HepG2 (cell line): ENCODE data around the gene MSMB. TPM values are rescaled to one million over a fixed set of nuclear protein-coding genes. Genes with fewer than 3 reads are reported as not detected.

ENCODE experiments used
- BORCS8-MEF2B ChIP-seq: sonication (generic); formaldehyde crosslinking; IDR thresholded peaks from 2 replicates; pipeline ENCODE4 v1.8.0; 2022; ENCODE audit warnings: mild to moderate bottlenecking, missing genetic modification reagents
- HMGA1 ChIP-seq: sonication (generic); formaldehyde crosslinking; conservative IDR thresholded peaks from 2 replicates; pipeline ENCODE4 v1.4.0; 2020; ENCODE audit warnings: missing genetic modification reagents
- TFDP2 ChIP-seq: sonication (generic); formaldehyde crosslinking; IDR thresholded peaks from 2 replicates; pipeline ENCODE4 v1.4.0; 2020; ENCODE audit warnings: missing genetic modification reagents
- YY1 ChIP-seq: IDR thresholded peaks from 2 replicates; pipeline ENCODE4 v1.6.1; 2011; ENCODE audit warnings: low read length, low read depth, moderate library complexity, mild to moderate bottlenecking; ENCODE audit not compliant: insufficient read depth, insufficient replicate concordance
- ZNF230 ChIP-seq: sonication (generic); formaldehyde crosslinking; IDR thresholded peaks from 2 replicates; pipeline ENCODE4 v1.4.0; 2020; ENCODE audit warnings: mild to moderate bottlenecking, missing genetic modification reagents
- ZNF263 ChIP-seq: sonication (generic); formaldehyde crosslinking; IDR thresholded peaks from 2 replicates; pipeline ENCODE4 v1.4.0; 2020; ENCODE audit warnings: missing genetic modification reagents
- ZNF543 ChIP-seq: sonication (generic); formaldehyde crosslinking; IDR thresholded peaks from 2 replicates; pipeline ENCODE4 v1.4.0; 2020; ENCODE audit warnings: mild to moderate bottlenecking, missing genetic modification reagents
- ZNF547 ChIP-seq: sonication (generic); formaldehyde crosslinking; IDR thresholded peaks from 2 replicates; pipeline ENCODE4 v1.5.1; 2020; ENCODE audit warnings: mild to moderate bottlenecking, missing genetic modification reagents
- ZNF775 ChIP-seq: sonication (generic); formaldehyde crosslinking; IDR thresholded peaks from 2 replicates; pipeline ENCODE4 v1.4.0; 2020; ENCODE audit warnings: missing genetic modification reagents, mild to moderate bottlenecking, moderate library complexity, borderline replicate concordance
- polyA plus RNA-seq, 8 experiments: library from polyadenylated mRNA; depleted of rRNA in 3 of 8; stranded (reverse) in 7 of 8; unstranded in 1 of 8; fragments of >200 nt; fragmentation: Illumina TruSeq in 4 of 8; extraction: Trizol in 4 of 8; gene quantifications; 2 replicates each; pipeline versions ENCODE4 v1.2.1 to v1.2.3, GENCODE V29; 2011 to 2016; ENCODE audit warnings: low read depth in 4 of 8, missing spikeins in 1 of 8, mixed read lengths in 1 of 8; ENCODE audit not compliant: insufficient read depth in 1 of 8
- total RNA-seq, 5 experiments: library from RNA; depleted of rRNA; stranded (reverse); fragments of >200 nt; fragmentation: Illumina TruSeq; extraction: Trizol; gene quantifications; 2 replicates each; pipeline ENCODE4 v1.2.3, GENCODE V29; 2016; ENCODE audit warnings: low read depth in 1 of 5
- TF ChIP-seq, protein P1 (sequence below): IDR thresholded peaks from 2 replicates; pipeline ENCODE4 v1.6.1; 2016; ENCODE audit warnings: low read depth, missing genetic modification reagents, missing compliant biosample characterization
- TF ChIP-seq, protein P2 (sequence below): IDR thresholded peaks from 2 replicates; pipeline ENCODE4 v1.6.1; 2016; ENCODE audit warnings: low read depth, control low read depth
- TF ChIP-seq, protein P3 (sequence below): fragments of 450-650 bp; IDR thresholded peaks from 2 replicates; pipeline ENCODE4 v1.6.1; 2017; ENCODE audit warnings: mild to moderate bottlenecking
- TF ChIP-seq, protein P4 (sequence below): sonication (generic); formaldehyde crosslinking; IDR thresholded peaks from 2 replicates; pipeline ENCODE4 v1.4.0; 2020; ENCODE audit warnings: missing genetic modification reagents

Gene MSMB
- total and polyA plus RNA-seq, 2 of the 13 experiments (the other 11 are each of a cell fraction or from before 2014, with no cell fraction given), result 0.84 TPM; not detected in 1

DNA sequence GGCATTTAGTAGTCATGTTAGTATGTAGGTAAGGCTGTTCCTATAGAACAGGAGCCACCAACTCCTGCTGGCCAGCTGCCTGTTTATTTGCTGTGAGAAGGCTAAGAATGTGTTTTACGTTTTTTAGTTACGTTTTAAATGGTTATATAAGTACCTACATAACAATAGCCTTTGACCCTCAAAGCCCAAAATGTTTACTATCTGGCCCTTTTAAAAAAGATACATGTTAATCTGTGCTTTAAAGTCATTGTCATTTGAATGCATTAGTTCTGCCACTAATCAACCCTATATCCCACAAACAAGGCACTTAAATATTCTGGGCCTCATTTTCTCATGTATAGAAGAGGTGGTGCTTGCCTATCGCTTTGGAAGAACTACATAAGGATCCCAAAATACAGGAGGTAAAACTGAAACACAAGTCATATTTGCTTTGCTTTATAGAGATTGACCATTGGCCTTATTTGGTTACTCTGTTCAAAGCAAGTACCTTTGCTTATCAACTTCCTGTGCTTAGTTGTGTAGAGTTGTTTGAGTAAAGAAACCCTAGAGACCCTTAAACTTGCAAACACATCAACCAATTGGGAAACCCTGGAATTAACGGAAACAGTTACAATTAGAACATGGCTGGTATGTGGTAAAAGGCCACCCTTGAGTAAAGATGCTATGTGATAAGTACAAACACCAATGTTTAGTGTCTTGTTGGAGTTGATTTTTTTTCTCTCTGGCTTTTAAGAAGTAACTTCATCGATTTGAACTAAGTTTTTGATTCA is 47.9 kb downstream of the MSMB start (continued):
- TF ChIP-seq, protein P1, sequence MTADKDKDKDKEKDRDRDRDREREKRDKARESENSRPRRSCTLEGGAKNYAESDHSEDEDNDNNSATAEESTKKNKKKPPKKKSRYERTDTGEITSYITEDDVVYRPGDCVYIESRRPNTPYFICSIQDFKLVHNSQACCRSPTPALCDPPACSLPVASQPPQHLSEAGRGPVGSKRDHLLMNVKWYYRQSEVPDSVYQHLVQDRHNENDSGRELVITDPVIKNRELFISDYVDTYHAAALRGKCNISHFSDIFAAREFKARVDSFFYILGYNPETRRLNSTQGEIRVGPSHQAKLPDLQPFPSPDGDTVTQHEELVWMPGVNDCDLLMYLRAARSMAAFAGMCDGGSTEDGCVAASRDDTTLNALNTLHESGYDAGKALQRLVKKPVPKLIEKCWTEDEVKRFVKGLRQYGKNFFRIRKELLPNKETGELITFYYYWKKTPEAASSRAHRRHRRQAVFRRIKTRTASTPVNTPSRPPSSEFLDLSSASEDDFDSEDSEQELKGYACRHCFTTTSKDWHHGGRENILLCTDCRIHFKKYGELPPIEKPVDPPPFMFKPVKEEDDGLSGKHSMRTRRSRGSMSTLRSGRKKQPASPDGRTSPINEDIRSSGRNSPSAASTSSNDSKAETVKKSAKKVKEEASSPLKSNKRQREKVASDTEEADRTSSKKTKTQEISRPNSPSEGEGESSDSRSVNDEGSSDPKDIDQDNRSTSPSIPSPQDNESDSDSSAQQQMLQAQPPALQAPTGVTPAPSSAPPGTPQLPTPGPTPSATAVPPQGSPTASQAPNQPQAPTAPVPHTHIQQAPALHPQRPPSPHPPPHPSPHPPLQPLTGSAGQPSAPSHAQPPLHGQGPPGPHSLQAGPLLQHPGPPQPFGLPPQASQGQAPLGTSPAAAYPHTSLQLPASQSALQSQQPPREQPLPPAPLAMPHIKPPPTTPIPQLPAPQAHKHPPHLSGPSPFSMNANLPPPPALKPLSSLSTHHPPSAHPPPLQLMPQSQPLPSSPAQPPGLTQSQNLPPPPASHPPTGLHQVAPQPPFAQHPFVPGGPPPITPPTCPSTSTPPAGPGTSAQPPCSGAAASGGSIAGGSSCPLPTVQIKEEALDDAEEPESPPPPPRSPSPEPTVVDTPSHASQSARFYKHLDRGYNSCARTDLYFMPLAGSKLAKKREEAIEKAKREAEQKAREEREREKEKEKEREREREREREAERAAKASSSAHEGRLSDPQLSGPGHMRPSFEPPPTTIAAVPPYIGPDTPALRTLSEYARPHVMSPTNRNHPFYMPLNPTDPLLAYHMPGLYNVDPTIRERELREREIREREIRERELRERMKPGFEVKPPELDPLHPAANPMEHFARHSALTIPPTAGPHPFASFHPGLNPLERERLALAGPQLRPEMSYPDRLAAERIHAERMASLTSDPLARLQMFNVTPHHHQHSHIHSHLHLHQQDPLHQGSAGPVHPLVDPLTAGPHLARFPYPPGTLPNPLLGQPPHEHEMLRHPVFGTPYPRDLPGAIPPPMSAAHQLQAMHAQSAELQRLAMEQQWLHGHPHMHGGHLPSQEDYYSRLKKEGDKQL (CRISPR knock-in tag), result peak; percentile 97
- TF ChIP-seq ZNF263 (CRISPR knock-in tag) (no peak), HMGA1 (CRISPR knock-in tag) (no peak), ZNF547 (CRISPR knock-in tag) (no peak), YY1 (peak; percentile 40), ZNF230 (CRISPR knock-in tag) (no peak; the same call in 1 of the 2 replicates), TFDP2 (CRISPR knock-in tag) (no peak), ZNF775 (CRISPR knock-in tag) (no peak), BORCS8-MEF2B (CRISPR knock-in tag) (no peak), ZNF543 (peak; percentile 32; the same call in 1 of the 2 replicates)
- TF ChIP-seq, protein P2, sequence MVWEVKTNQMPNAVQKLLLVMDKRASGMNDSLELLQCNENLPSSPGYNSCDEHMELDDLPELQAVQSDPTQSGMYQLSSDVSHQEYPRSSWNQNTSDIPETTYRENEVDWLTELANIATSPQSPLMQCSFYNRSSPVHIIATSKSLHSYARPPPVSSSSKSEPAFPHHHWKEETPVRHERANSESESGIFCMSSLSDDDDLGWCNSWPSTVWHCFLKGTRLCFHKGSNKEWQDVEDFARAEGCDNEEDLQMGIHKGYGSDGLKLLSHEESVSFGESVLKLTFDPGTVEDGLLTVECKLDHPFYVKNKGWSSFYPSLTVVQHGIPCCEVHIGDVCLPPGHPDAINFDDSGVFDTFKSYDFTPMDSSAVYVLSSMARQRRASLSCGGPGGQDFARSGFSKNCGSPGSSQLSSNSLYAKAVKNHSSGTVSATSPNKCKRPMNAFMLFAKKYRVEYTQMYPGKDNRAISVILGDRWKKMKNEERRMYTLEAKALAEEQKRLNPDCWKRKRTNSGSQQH, result no peak
- TF ChIP-seq, protein P3, sequence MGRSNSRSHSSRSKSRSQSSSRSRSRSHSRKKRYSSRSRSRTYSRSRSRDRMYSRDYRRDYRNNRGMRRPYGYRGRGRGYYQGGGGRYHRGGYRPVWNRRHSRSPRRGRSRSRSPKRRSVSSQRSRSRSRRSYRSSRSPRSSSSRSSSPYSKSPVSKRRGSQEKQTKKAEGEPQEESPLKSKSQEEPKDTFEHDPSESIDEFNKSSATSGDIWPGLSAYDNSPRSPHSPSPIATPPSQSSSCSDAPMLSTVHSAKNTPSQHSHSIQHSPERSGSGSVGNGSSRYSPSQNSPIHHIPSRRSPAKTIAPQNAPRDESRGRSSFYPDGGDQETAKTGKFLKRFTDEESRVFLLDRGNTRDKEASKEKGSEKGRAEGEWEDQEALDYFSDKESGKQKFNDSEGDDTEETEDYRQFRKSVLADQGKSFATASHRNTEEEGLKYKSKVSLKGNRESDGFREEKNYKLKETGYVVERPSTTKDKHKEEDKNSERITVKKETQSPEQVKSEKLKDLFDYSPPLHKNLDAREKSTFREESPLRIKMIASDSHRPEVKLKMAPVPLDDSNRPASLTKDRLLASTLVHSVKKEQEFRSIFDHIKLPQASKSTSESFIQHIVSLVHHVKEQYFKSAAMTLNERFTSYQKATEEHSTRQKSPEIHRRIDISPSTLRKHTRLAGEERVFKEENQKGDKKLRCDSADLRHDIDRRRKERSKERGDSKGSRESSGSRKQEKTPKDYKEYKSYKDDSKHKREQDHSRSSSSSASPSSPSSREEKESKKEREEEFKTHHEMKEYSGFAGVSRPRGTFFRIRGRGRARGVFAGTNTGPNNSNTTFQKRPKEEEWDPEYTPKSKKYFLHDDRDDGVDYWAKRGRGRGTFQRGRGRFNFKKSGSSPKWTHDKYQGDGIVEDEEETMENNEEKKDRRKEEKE, result no peak
- TF ChIP-seq, protein P4, sequence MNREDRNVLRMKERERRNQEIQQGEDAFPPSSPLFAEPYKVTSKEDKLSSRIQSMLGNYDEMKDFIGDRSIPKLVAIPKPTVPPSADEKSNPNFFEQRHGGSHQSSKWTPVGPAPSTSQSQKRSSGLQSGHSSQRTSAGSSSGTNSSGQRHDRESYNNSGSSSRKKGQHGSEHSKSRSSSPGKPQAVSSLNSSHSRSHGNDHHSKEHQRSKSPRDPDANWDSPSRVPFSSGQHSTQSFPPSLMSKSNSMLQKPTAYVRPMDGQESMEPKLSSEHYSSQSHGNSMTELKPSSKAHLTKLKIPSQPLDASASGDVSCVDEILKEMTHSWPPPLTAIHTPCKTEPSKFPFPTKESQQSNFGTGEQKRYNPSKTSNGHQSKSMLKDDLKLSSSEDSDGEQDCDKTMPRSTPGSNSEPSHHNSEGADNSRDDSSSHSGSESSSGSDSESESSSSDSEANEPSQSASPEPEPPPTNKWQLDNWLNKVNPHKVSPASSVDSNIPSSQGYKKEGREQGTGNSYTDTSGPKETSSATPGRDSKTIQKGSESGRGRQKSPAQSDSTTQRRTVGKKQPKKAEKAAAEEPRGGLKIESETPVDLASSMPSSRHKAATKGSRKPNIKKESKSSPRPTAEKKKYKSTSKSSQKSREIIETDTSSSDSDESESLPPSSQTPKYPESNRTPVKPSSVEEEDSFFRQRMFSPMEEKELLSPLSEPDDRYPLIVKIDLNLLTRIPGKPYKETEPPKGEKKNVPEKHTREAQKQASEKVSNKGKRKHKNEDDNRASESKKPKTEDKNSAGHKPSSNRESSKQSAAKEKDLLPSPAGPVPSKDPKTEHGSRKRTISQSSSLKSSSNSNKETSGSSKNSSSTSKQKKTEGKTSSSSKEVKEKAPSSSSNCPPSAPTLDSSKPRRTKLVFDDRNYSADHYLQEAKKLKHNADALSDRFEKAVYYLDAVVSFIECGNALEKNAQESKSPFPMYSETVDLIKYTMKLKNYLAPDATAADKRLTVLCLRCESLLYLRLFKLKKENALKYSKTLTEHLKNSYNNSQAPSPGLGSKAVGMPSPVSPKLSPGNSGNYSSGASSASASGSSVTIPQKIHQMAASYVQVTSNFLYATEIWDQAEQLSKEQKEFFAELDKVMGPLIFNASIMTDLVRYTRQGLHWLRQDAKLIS, result no peak
